Activated CD4-positive, CD25-positive, alpha-beta regulatory T cell treated with anti-CD3 and anti-CD28 coated beads, Interleukin-2, amount 50 U/mL, for 72 hours (primary cell): ENCODE data around the gene REM2.

Experiments used
- DNase-seq: peaks from one replicate; pipeline ENCODE4 v3.0.0; 2021

Gene REM2, protein sequence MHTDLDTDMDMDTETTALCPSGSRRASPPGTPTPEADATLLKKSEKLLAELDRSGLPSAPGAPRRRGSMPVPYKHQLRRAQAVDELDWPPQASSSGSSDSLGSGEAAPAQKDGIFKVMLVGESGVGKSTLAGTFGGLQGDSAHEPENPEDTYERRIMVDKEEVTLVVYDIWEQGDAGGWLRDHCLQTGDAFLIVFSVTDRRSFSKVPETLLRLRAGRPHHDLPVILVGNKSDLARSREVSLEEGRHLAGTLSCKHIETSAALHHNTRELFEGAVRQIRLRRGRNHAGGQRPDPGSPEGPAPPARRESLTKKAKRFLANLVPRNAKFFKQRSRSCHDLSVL

GRCh38 chr14:22883173-22883976 lies at the start of gene REM2:
TSS of gene REM2 (plus strand) at chr14:22883222. CDS start at chr14:22883288, 66 bp downstream.
- no peak for DNase-seq

DNA sequence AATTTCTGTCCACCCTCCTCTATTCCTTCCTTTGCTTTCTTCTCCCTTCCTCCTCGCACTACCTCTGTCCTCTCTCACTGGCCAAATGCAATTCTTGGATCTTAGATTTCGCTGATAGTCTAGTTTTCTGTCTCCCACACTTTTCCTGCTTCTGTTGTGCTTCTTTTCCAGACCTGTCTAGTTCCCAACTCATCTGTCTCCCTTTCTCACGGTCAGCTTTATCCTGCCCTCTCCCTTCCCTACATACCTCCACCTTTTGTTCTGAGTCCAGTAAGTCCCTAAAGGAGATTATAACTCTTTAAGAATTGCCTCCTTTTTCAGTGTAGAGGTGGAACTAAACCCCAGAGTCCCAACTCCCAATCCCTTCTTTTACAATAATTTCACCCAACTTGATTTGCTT lies 47.5 kb upstream of the REM2 start:
- DNase-seq: no peak

DNA sequence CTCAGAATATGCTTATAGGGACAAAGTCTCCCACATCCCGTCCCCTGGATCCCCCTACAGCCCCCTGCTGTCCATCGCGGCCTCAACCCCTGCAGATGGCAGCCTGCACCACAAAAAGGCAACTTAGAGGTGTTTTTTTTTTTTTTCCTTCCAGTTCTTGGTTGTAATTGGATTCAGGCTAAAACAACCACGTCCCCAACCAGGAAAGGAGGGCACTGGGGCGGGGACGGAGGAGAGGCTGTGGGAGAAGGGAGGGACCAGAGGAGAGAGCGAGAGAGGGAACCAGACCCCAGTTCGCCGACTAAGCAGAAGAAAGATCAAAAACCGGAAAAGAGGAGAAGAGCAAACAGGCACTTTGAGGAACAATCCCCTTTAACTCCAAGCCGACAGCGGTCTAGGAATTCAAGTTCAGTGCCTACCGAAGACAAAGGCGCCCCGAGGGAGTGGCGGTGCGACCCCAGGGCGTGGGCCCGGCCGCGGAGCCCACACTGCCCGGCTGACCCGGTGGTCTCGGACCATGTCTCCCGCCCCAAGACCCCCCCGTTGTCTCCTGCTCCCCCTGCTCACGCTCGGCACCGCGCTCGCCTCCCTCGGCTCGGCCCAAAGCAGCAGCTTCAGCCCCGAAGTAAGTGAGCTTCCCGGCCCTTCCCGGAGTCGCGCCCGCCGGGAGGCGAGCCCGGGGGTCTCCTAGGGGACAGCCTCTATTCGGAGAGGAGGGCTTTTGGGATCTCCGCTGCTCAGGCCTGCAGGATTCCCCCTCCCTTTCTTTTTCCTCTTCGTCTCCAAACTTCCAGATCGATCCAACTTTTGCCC lies 46.5 kb upstream of the REM2 start, which contains the start of gene MMP14:
TSS of gene MMP14 (plus strand) at position 285 of the 813 bp plus-strand sequence. CDS start at position 518, 233 bp downstream.
- no peak for DNase-seq

DNA sequence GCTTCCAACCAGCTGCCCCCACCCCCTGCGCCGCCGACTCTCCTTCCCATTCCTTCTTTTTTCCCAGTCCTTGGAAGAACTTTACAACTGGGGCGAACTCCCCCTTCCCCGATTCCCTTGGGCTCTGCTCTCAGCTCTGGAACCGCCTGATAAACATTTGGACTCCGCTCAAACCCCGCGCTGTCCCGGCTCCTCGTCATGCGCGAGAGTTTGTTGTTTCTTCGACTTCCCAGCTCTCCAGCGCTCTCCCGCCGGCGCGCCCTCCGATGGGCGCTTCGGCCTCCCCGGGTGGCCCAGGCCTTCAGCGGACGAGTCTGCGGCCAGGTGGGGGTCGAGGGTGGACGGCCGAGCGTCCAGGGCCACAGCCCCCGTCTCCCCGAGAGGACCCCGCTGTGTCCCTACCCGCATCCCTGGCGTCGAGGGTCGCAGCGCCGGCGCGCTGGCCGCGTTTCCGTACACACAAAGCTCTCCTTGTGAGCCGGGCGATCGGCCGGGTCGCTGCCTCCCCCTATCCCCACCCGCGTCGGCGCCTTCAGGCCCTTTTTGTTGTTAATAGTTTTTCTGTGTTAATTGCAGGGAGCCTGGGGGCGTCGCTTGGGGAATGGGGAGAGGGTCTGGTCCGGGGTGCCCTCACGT lies 45.8 kb upstream of the REM2 start:
- DNase-seq: no peak

GRCh38 chr14:22837750-22838538 lies 45.1 kb upstream of the REM2 start:
- no peak for DNase-seq

- DNase-seq: no peak
Measured at GRCh38 chr14:22838631-22839041, 44.4 kb upstream of the REM2 start.

DNA sequence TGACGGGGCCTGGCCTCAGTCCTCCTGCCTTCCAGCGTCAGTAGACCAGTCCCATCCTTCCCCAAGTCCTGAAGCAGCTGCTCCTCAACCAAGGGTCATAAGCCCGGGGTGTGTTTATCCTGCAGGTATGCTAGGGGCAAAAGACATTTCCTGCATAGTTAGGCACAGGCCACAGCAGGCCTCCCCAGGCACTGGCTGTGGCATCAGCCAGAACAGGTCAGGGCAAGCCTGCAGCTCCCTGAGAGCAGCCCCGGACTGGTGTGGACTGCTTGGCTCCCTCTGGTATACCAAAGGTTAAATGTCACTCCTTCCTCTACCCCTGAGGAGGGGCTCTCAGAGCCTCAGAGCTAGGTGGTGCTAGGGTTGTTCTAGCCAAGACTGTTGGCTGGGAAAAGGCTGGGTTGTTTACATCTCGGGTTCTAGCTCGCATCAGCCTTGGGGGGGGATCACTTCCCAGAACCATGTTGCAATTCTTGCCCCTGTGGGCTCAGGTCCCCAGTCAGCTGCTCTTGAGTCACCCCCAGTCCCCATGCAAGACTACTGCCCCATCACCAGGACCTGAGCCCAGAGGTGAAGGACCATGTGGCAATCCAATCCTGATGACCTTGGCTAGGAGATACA lies 43.8 kb upstream of the REM2 start:
- no peak for DNase-seq

GRCh38 chr14:22841311-22841710 lies 41.7 kb upstream of the REM2 start:
- no peak for DNase-seq

- DNase-seq: no peak
Measured at GRCh38 chr14:22841769-22842168, 41.3 kb upstream of the REM2 start.

DNA sequence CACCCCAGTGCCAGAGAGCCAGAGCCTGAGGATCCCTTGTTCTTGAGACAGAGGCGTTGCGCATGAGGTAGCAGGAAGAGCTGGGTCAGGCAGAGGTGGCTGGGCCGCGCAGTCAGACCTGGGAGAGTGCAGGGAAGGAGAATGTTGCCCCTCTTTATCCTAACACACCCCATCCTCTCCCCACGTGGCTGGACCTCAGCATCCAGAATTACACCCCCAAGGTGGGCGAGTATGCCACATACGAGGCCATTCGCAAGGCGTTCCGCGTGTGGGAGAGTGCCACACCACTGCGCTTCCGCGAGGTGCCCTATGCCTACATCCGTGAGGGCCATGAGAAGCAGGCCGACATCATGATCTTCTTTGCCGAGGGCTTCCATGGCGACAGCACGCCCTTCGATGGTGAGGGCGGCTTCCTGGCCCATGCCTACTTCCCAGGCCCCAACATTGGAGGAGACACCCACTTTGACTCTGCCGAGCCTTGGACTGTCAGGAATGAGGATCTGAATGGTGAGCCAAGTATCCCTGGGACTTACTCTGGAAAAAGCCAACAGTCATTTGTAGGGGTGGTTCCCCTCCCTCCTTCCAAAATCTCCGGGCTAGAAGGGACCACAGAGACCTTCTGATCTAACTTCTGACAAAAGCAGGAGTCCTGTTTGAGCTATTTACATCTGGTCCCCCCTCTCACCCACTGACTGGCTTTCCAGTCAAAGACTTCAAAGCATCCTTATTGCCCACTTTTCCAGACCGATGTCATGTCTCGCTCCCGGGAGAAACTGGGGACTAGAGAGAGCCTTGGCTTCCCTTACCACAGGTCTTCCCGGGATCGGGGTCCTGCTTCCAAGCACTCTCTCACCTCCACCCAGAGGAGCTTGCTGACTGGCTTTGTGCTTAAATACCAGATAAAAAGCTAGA lies 40.6 kb upstream of the REM2 start:
- no peak for DNase-seq

GRCh38 chr14:22843123-22843925 lies 39.7 kb upstream of the REM2 start:
- no peak for DNase-seq

- no peak for DNase-seq
Measured at GRCh38 chr14:22844221-22845102, 38.6 kb upstream of the REM2 start.

- DNase-seq: no peak
Measured at GRCh38 chr14:22845103-22845394, 38.0 kb upstream of the REM2 start.

- DNase-seq: no peak
Measured at GRCh38 chr14:22845821-22846625, 37.0 kb upstream of the REM2 start.

DNA sequence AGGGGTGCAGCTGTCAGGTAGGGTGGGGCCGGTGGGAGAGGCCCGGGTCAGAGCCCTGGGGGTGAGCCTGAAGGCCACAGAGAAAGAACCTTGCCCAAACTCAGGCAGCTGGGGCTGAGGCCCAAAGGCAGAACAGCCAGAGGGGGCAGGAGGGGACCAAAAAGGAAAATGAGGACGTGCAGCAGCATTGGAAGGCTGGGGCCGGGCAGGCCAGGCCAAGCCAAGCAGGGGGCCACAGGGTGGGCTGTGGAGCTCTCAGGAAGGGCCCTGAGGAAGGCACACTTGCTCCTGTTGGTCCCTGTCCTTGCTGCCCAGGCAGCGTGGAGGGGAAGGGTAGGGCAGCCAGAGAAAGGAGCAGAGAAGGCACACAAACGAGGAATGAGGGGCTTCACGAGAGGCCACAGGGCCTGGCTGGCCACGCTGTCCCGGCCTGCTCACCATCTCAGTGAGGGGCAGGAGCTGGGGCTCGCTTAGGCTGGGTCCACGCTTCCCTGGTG lies 36.2 kb upstream of the REM2 start:
- no peak for DNase-seq

DNA sequence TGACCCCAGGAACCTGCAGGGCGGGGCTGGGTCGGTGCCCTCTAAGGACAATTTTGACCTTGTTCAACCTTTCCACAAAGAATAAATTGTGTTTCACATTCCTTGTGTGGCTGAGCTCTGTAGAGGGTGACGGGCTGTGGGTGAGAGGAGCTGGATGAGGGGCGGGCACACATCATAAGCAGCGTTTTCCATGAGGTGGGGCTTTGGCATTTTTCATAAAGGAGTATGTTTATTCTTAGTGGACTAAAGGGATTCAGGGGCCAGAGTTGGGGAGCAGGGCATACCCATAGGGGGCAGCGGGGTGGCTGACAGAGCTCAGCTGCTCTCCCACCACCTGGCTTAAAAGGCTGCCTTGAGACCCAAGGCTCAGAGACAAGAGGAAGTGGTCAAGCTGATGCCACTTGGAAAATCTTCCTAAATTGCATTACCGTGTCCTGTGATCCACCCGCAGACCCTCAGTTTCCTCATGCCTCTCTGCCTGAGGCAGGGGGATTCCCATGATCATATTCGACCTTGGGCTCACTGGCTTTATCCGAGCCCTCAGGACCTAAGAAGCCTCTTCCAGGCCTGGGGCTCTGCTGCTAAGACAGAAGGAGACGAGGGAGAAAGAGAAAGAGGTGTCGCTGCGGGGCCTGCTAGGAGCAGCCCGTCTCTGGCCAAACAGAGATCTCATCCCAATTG lies 35.2 kb upstream of the REM2 start:
- DNase-seq: no peak
